Activated CD8-positive, alpha-beta T cell treated with anti-CD3 and anti-CD28 coated beads, Interleukin-2, amount 10 ng/mL, durations not matched to agents 7 days and 5 days (primary cell): ENCODE results near the gene TPI1. TPM values are rescaled to one million over a fixed set of nuclear protein-coding genes. Genes with fewer than 3 reads are reported as not detected.

ENCODE experiments used
- ATAC-seq: fragments of 150-1000 bp; cut with Tn5 transposase; one replicate; pipeline ENCODE4 v1.10.0; 2021; ENCODE audit warnings: moderate library complexity
- CTCF ChIA-PET: fragments of 350-600 bp; sonication (Branson Sonifier 250); formaldehyde crosslinking; loops from one replicate; lab custom pipeline; 2021; ENCODE audit warnings: antibody characterized with exemption; lab: Charles Lee
- POLR2A ChIA-PET: fragments of 350-600 bp; sonication (Branson Sonifier 250); formaldehyde crosslinking; loops from one replicate; lab custom pipeline; 2021; ENCODE audit warnings: antibody characterized with exemption; lab: Charles Lee
- DNase-seq: peaks from one replicate; pipeline ENCODE4 v3.0.0-alpha.2; 2020
- H3K27ac Mint-ChIP-seq: one replicate; pipeline ENCODE4 v1.8.0; 2021; ENCODE audit warnings: mild to moderate bottlenecking, mixed read lengths
- H3K27me3 Mint-ChIP-seq: one replicate; pipeline ENCODE4 v1.8.0; 2021; ENCODE audit warnings: low read depth, mixed read lengths
- H3K36me3 Mint-ChIP-seq: one replicate; pipeline ENCODE4 v1.8.0; 2021; ENCODE audit warnings: low read depth, mixed read lengths
- H3K4me1 Mint-ChIP-seq: one replicate; pipeline ENCODE4 v1.8.0; 2021; ENCODE audit warnings: low read depth, mixed read lengths
- H3K4me3 Mint-ChIP-seq: one replicate; pipeline ENCODE4 v1.8.0; 2021; ENCODE audit warnings: mild to moderate bottlenecking, mixed read lengths
- H3K9me3 Mint-ChIP-seq: one replicate; pipeline ENCODE4 v1.8.0; 2022; ENCODE audit warnings: mixed read lengths; ENCODE audit not compliant: insufficient read depth
- total RNA-seq, 2 experiments: library from RNA; stranded (reverse); gene quantifications; one replicate each; pipeline ENCODE4 v1.2.3, GENCODE V29; 2021

The TPI1 gene
- total RNA-seq, 2 experiments from 2014 or later = 1,505 to 1,545 TPM

DNA sequence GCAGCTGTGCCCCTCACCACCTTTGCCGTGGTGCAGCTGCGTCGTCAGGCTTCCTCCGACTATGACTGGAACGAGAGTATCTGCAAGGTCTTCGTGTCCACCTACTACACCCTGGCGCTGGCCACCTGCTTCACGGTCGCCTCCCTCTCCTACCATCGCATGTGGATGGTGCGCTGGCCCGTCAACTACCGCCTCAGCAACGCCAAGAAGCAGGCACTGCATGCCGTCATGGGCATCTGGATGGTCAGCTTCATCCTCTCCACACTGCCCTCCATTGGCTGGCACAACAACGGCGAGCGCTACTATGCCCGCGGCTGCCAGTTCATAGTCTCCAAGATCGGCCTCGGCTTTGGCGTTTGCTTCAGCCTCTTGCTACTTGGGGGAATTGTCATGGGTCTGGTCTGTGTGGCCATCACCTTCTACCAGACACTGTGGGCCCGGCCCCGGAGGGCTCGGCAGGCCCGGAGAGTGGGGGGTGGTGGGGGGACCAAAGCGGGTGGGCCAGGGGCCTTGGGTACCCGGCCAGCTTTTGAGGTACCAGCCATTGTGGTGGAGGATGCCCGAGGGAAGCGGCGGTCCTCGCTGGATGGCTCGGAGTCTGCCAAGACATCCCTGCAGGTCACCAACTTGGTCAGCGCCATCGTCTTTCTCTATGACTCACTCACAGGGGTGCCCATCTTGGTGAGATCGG, 43.1 kb upstream of the TPI1 start:
- H3K4me1 Mint-ChIP-seq = peaks cover 35% of the 10 kb centered on the region
- H3K27me3 Mint-ChIP-seq = peaks cover 71% of the 10 kb centered on the region
- no peak overlapping the region for H3K27ac Mint-ChIP-seq
- ChIA-PET POLR2A (interaction anchor here (1.1 kb wide), 1 partner anchor 101 kb away, joined by 3 read pairs; the partner anchor contains the start of gene COPS7A), CTCF (interaction anchor here (0.9 to 10.3 kb wide), 18 partner anchors 10 to 270 kb away, joined by 3 to 116 read pairs (median 7); partner anchors contain the start of genes CD4, CDCA3, LAG3 and MLF2)
- ATAC-seq = no peak
- H3K36me3 Mint-ChIP-seq = no peaks in the 10 kb centered on the region
- no peak for DNase-seq
- no peaks in the 10 kb centered on the region for H3K9me3 Mint-ChIP-seq
- no peak overlapping the region for H3K4me3 Mint-ChIP-seq

DNA sequence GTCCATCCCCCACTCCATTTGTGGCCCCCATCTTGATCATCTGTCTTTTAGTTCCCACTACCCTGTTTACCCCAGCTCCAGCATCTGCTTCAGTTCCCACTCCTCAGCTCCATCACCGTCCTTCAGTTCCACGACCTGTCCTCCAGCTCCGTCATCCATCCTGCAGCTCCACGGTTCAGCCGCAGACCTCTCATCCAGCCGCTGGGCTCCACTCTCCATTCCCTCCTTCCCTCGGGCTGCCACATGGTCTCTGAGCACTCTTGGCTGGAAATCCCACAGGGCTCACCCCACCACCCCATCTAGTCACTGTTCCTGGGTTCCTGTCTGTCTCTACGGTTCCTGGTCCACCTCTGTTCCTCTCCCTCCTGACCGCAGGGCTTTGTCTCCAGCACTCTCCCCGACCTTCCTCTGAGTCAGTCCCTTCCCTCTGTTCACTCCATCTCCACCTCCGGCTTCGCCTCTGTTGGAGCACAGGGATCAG, 42.4 kb upstream of the TPI1 start:
- POLR2A ChIA-PET = interaction anchor here (1.1 kb wide), 1 partner anchor 102 kb away, joined by 3 read pairs; the partner anchor contains the start of gene COPS7A

DNA sequence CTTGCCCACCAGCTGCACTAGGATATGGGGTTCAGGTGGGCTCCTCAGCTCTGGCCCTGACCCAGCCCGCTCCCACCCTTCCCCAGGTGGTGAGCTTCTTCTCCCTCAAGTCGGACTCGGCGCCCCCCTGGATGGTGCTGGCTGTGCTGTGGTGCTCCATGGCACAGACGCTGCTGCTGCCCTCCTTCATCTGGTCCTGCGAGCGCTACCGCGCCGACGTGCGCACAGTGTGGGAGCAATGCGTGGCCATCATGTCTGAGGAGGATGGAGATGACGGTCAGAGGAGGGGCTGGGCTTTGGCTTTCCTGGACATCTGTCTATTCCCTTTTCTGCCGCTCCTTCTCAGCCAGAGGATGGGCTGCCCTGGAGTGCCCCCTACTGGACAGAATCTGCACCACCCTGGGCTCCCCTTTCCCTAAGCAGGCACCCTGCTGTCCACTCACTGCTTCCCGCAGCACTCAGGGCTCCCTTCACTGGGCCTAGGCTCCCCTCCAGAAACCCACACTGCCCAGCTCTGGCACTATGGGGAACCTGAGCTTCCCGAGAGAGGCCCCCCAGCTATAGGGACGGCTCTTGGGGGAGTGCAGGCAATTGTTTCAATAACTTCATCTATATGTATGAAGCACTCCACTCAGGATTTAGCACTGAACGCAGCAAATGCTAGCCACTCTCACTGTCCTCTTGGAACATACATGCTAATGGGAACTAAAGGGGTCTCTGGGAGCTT, 41.8 kb upstream of the TPI1 start:
- ATAC-seq (peak; percentile 69), DNase-seq (peak; percentile 87)
- H3K27ac Mint-ChIP-seq = no peak overlapping the region
- H3K9me3 Mint-ChIP-seq = no peaks in the 10 kb centered on the region
- peaks cover 74% of the 10 kb centered on the region for H3K27me3 Mint-ChIP-seq
- ChIA-PET CTCF (interaction anchor here (0.6 to 10.3 kb wide), 26 partner anchors 9 to 271 kb away, joined by 3 to 116 read pairs (median 5); partner anchors contain the start of genes CD4, CDCA3, LAG3 and MLF2), POLR2A (interaction anchor here (0.8 kb wide), 1 partner anchor 51 kb away, joined by 3 read pairs; no protein-coding TSS in a partner anchor)
- no peak overlapping the region for H3K4me3 Mint-ChIP-seq
- H3K4me1 Mint-ChIP-seq = peaks cover 38% of the 10 kb centered on the region
- H3K36me3 Mint-ChIP-seq = no peaks in the 10 kb centered on the region

More for the DNA sequence above, 42.4 kb upstream of the TPI1 start:
- CTCF ChIA-PET = interaction anchor here (0.6 to 10.3 kb wide), 21 partner anchors 10 to 271 kb away, joined by 3 to 116 read pairs (median 5); partner anchors contain the start of genes CD4, CDCA3, LAG3 and MLF2
- Mint-ChIP-seq H3K4me3 (no peak overlapping the region), H3K4me1 (peaks cover 39% of the 10 kb centered on the region), H3K9me3 (no peaks in the 10 kb centered on the region), H3K27ac (no peak overlapping the region), H3K27me3 (peaks cover 74% of the 10 kb centered on the region), H3K36me3 (no peaks in the 10 kb centered on the region)
- ATAC-seq (no peak), DNase-seq (no peak)

DNA sequence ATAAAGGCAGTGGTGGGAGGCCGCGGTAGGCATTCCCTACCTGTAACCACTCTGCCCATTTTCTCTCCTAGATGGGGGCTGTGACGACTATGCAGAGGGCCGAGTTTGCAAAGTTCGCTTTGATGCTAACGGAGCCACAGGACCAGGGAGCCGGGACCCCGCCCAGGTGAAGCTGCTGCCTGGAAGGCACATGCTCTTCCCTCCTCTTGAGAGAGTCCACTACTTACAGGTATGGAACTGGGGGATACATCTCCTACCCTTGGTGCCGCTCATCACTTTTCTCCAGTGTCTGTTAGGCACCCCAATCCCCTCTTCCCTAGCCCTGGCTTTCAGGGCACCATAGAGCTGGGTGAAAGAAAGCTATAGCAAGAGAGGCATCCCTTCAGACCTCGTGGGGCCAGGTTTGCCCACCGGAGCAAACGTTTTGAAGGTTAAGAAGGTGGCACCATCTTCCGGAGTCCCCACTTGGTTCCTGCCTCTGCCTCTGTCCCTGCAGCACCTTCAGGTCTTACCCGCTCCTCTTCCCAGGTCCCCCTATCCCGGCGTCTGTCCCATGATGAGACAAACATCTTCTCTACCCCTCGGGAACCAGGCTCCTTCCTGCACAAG, 41.1 kb upstream of the TPI1 start:
- Mint-ChIP-seq H3K4me3 (no peak overlapping the region), H3K36me3 (no peaks in the 10 kb centered on the region), H3K9me3 (no peaks in the 10 kb centered on the region), H3K4me1 (peaks cover 31% of the 10 kb centered on the region), H3K27me3 (peaks cover 73% of the 10 kb centered on the region), H3K27ac (no peak overlapping the region)
- POLR2A ChIA-PET = interaction anchor here (0.8 kb wide), 1 partner anchor 51 kb away, joined by 3 read pairs; no protein-coding TSS in a partner anchor
- DNase-seq = no peak
- CTCF ChIA-PET = interaction anchor here (0.8 to 10.3 kb wide), 16 partner anchors 9 to 255 kb away, joined by 3 to 116 read pairs (median 6); partner anchors contain the start of genes CD4, CDCA3, MLF2 and USP5
- ATAC-seq = no peak

DNA sequence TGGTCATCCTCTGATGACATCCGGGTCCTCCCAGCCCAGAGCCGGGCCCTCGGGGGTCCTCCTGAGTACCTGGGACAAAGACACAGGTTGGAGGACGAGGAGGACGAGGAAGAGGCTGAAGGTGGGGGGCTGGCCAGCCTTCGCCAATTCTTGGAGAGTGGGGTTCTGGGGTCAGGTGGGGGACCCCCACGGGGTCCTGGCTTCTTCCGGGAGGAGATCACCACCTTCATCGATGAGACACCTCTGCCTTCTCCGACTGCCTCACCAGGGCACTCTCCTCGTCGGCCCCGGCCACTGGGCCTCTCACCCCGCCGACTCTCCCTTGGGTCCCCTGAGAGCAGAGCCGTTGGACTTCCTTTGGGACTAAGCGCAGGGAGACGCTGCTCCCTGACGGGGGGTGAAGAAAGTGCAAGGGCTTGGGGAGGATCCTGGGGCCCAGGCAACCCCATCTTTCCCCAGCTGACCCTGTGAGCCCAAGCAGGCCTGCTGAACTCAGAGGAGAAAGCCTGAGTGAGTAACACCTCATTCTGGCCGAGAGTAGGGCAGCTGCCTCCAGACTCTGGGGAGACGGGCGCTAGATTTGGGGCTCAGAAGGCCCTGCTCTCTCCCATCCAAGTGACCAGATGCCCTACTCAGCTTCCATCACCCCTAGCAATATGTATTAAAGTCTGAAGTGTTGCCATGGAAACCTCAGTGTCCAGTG, 40.4 kb upstream of the TPI1 start:
- no peak for ATAC-seq
- Mint-ChIP-seq H3K27me3 (peaks cover 74% of the 10 kb centered on the region), H3K36me3 (no peaks in the 10 kb centered on the region), H3K4me1 (peaks cover 29% of the 10 kb centered on the region), H3K27ac (no peak overlapping the region), H3K4me3 (peak overlapping the region; percentile 37), H3K9me3 (no peaks in the 10 kb centered on the region)
- ChIA-PET CTCF (interaction anchor here (0.9 to 10.3 kb wide), 13 partner anchors 8 to 74 kb away, joined by 3 to 116 read pairs (median 4); partner anchors contain the start of genes CD4, CDCA3, MLF2 and USP5), POLR2A (no interaction called here)
- no peak for DNase-seq

DNA sequence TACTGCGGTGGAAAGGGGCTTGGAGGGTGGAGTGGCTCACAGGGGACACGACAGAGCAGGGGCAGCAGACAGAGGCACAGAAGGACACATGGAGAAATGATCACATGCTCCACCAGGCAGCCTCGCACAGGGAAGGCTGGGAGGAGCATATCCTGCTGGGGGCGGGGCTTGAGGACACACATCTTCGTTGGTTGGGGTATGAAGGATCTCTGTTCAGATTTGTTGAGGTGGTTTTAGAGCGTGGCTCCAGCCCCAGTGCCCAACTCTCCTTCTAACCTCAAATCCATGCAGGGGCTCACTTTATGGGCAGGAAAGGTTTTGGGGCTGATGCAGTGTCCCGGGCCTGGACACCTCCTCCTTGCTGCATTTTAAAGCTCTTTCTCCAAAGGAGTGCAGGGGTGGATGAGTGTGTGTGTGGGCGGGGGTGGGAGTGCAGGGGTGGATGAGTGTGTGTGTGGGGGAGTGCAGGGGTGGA, 39.9 kb upstream of the TPI1 start:
- ChIA-PET CTCF (interaction anchor here (0.9 to 10.3 kb wide), 6 partner anchors 8 to 74 kb away, joined by 3 to 116 read pairs (median 4); partner anchors contain the start of gene MLF2), POLR2A (no interaction called here)
- ATAC-seq = no peak
- Mint-ChIP-seq H3K9me3 (no peaks in the 10 kb centered on the region), H3K4me1 (peaks cover 24% of the 10 kb centered on the region), H3K27ac (no peak overlapping the region), H3K4me3 (peak overlapping the region; percentile 37), H3K27me3 (peaks cover 68% of the 10 kb centered on the region), H3K36me3 (no peaks in the 10 kb centered on the region)
- DNase-seq = peak; percentile 56

DNA sequence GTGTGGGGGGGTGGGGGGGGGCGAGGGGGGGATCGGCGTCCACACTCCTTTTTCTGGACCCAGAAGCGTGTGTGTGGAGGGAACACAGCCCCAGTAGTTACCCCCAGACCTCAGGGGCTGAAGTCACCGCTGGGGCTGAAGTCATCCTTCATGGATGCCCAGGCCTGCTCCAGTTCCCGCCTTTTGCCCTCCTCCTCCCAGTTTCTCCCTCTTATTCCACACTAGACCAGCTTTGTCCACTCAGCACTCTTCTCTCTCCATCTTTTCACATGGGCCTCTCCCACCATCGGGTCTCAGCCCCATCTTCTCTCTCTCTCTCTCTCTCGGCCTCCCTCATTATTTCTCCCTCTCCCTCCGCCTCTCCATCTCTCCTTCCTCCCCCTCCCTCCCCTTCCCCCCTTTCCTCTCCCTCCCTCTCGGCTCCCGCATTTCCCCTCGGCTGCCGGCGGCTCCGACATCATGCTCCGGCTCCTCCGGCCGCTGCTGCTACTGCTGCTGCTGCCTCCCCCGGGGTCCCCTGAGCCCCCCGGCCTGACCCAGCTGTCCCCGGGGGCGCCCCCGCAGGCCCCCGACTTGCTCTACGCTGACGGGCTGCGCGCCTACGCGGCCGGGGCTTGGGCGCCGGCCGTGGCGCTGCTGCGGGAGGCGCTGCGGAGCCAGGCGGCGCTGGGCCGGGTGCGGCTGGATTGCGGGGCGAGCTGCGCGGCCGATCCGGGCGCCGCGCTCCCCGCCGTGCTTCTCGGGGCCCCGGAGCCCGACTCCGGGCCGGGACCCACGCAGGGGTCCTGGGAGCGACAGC, 39.1 kb upstream of the TPI1 start, which contains the start of gene P3H3:
TSS of gene P3H3 (plus strand) at position 426 of the 799 bp plus-strand sequence. CDS start at position 460, 34 bp downstream.
- DNase-seq (no peak), ATAC-seq (peak; percentile 69)
- Mint-ChIP-seq H3K4me1 (peaks cover 24% of the 10 kb centered on the region), H3K27me3 (peaks cover 62% of the 10 kb centered on the region), H3K9me3 (no peaks in the 10 kb centered on the region), H3K27ac (no peak within 1 kb of the TSS), H3K36me3 (no peaks in the 10 kb centered on the region), H3K4me3 (peak within 1 kb of the TSS; percentile 66)
- POLR2A ChIA-PET = interaction anchor here (0.7 to 1.6 kb wide), 6 partner anchors 23 to 208 kb away, joined by 3 to 6 read pairs (median 4); partner anchors contain the start of genes C12orf57, CDCA3, PTMS and RNU7-1
- CTCF ChIA-PET = interaction anchor here (0.9 to 10.3 kb wide), 11 partner anchors 8 to 207 kb away, joined by 3 to 116 read pairs (median 3); partner anchors contain the start of genes MLF2 and SPSB2

DNA sequence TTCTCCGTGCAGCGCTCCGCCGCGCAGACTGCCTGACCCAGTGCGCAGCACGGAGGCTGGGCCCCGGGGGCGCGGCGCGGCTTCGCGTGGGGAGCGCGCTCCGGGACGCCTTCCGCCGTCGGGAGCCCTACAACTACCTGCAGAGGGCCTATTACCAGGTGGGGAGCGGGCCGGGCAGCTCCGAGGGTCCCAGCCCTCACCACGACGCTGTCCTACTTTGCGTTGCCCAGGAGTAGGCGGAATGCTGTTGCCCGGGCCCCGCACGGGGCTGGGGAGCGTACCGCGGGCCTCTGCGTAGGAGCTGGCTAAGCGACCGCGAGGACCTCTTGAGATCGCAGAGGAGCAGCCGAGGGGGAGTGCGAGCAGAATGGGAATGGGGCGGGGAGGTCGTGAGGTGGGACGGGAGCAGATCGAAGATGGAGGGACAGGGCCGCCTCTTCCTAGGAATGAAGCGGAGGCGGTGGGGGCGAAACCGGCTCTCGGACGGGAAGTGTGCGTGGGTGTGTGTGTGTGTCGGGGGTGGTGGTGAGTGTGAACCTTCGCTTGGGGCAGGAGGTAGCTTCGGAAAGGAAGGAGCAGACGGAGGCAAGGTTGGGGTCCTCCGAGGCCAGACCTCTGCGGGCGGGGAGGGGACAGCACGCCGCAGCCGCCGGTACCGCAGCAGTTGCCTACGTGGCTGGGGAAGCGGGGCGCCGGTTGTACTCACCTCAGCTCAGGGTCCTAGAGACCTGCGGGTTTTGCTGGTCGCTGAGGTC, 38.4 kb upstream of the TPI1 start:
- ChIA-PET CTCF (interaction anchor here (0.9 to 10.3 kb wide), 7 partner anchors 37 to 208 kb away, joined by 3 to 116 read pairs (median 3); partner anchors contain the start of genes MLF2 and SPSB2), POLR2A (interaction anchor here (0.7 to 1.6 kb wide), 7 partner anchors 22 to 209 kb away, joined by 3 to 6 read pairs (median 4); partner anchors contain the start of genes C12orf57, CDCA3, PTMS and RNU7-1)
- no peaks in the 10 kb centered on the region for H3K36me3 Mint-ChIP-seq
- H3K27ac Mint-ChIP-seq = no peak overlapping the region
- H3K27me3 Mint-ChIP-seq = peaks cover 57% of the 10 kb centered on the region
- ATAC-seq (peak; percentile 52), DNase-seq (no peak)
- no peaks in the 10 kb centered on the region for H3K9me3 Mint-ChIP-seq
- peak overlapping the region; percentile 66 for H3K4me3 Mint-ChIP-seq
- H3K4me1 Mint-ChIP-seq = peaks cover 24% of the 10 kb centered on the region
